Activated B cell treated with CpG ODN at 0.5 μM for 24 hours (primary cell): ENCODE results near the gene G3BP1. TPM values are rescaled to one million over a fixed set of nuclear protein-coding genes. Genes with fewer than 3 reads are reported as not detected.

ENCODE experiments used
- ATAC-seq: fragments of 200-7000 bp; cut with Tn5 transposase; one replicate; pipeline ENCODE4 v1.10.0; 2021; ENCODE audit warnings: low read depth, mild to moderate bottlenecking, moderate library complexity
- CTCF ChIA-PET: fragments of 350-600 bp; sonication (Branson Sonifier 250); formaldehyde crosslinking; loops from one replicate; lab custom pipeline; 2021; ENCODE audit warnings: antibody characterized with exemption; lab: Charles Lee
- POLR2A ChIA-PET: fragments of 350-600 bp; sonication (Branson Sonifier 250); formaldehyde crosslinking; loops from one replicate; lab custom pipeline; 2021; ENCODE audit warnings: antibody characterized with exemption; lab: Charles Lee
- DNase-seq: peaks from one replicate; pipeline ENCODE4 v3.0.0; 2022
- H3K27ac Mint-ChIP-seq: one replicate; pipeline ENCODE4 v1.8.0; 2020; ENCODE audit warnings: mixed read lengths
- H3K27me3 Mint-ChIP-seq: one replicate; pipeline ENCODE4 v1.8.0; 2021; ENCODE audit warnings: mixed read lengths
- H3K36me3 Mint-ChIP-seq: one replicate; pipeline ENCODE4 v1.8.0; 2021; ENCODE audit warnings: low read depth, mixed read lengths
- H3K4me1 Mint-ChIP-seq: one replicate; pipeline ENCODE4 v1.8.0; 2021; ENCODE audit warnings: mixed read lengths
- H3K4me3 Mint-ChIP-seq: one replicate; pipeline ENCODE4 v1.8.0; 2020; ENCODE audit warnings: mild to moderate bottlenecking, mixed read lengths
- H3K9me3 Mint-ChIP-seq: one replicate; pipeline ENCODE4 v1.8.0; 2020; ENCODE audit warnings: mixed read lengths
- CTCF ChIP-seq: fragments of 200-600 bp; IDR thresholded peaks from one replicate; pipeline ENCODE4 v1.8.0; 2022; ENCODE audit warnings: antibody characterized with exemption, mild to moderate bottlenecking
- intact Hi-C: fragments of 100-400 bp; cut with micrococcal nuclease; formaldehyde crosslinking; loops from one replicate; pipeline ENCODE4 v1.15.1; 2024
- total RNA-seq: library from RNA; stranded (reverse); gene quantifications from 2 replicates; pipeline ENCODE4 v1.2.3, GENCODE V29; 2022

The G3BP1 gene
- total RNA-seq, 1 donor from 2014 or later: 227 TPM

GRCh38 chr5:151784141-151784540 lies 12.4 kb downstream of the G3BP1 start:
- H3K36me3 Mint-ChIP-seq: peaks cover 46% of the 10 kb centered on the region
- DNase-seq (no peak), ATAC-seq (no peak)
- CTCF ChIA-PET: interaction anchor here (0.6 kb wide), 1 partner anchor 35 kb away, joined by 5 read pairs; no protein-coding TSS in a partner anchor
- no peak for TF ChIP-seq CTCF
- H3K27ac Mint-ChIP-seq: no peak overlapping the region
- H3K4me3 Mint-ChIP-seq: no peak overlapping the region
- POLR2A ChIA-PET: interaction anchor here (3.2 kb wide), 1 partner anchor 13 kb away, joined by 14 read pairs; the partner anchor contains the start of gene G3BP1
- intact Hi-C loops: no loop called here
- no peaks in the 10 kb centered on the region for H3K27me3 Mint-ChIP-seq
- peaks cover 59% of the 10 kb centered on the region for H3K4me1 Mint-ChIP-seq
- no peaks in the 10 kb centered on the region for H3K9me3 Mint-ChIP-seq

GRCh38 chr5:151786468-151786867 lies 14.7 kb downstream of the G3BP1 start:
- ChIA-PET CTCF (interaction anchor here (0.6 kb wide), 1 partner anchor 358 kb away, joined by 3 read pairs; no protein-coding TSS in a partner anchor), POLR2A (interaction anchor here (0.6 kb wide), 1 partner anchor 15 kb away, joined by 3 read pairs; the partner anchor contains the start of gene G3BP1)
- peaks cover 41% of the 10 kb centered on the region for H3K4me1 Mint-ChIP-seq
- H3K4me3 Mint-ChIP-seq: no peak overlapping the region
- no peaks in the 10 kb centered on the region for H3K27me3 Mint-ChIP-seq
- H3K27ac Mint-ChIP-seq: peak overlapping the region; percentile 61
- ATAC-seq: no peak
- TF ChIP-seq CTCF: no peak
- peaks cover 53% of the 10 kb centered on the region for H3K36me3 Mint-ChIP-seq
- no peaks in the 10 kb centered on the region for H3K9me3 Mint-ChIP-seq
- intact Hi-C loops: no loop called here
- DNase-seq: no peak

- Mint-ChIP-seq H3K36me3 (peaks cover 65% of the 10 kb centered on the region), H3K9me3 (no peaks in the 10 kb centered on the region), H3K4me1 (peaks cover 28% of the 10 kb centered on the region), H3K27me3 (no peaks in the 10 kb centered on the region), H3K4me3 (no peak overlapping the region), H3K27ac (no peak overlapping the region)
- CTCF ChIA-PET: no interaction called here
- ATAC-seq: no peak
- TF ChIP-seq CTCF: no peak
- DNase-seq: no peak
- intact Hi-C loops: loop anchor here (2.0 kb wide), 1 partner anchor 15 kb away; no protein-coding TSS in a partner anchor
- POLR2A ChIA-PET: interaction anchor here (0.7 kb wide), 1 partner anchor 17 kb away, joined by 3 read pairs; no protein-coding TSS in a partner anchor
These were observed 16.1 kb downstream of the G3BP1 start for GRCh38 chr5:151787817-151788216.

- Mint-ChIP-seq H3K27me3 (no peaks in the 10 kb centered on the region), H3K4me1 (no peaks in the 10 kb centered on the region), H3K36me3 (peaks cover 88% of the 10 kb centered on the region), H3K27ac (no peak overlapping the region), H3K4me3 (no peak overlapping the region), H3K9me3 (no peaks in the 10 kb centered on the region)
- DNase-seq (no peak), ATAC-seq (no peak)
- TF ChIP-seq CTCF: no peak
- POLR2A ChIA-PET: no interaction called here
- CTCF ChIA-PET: interaction anchor here (1.1 kb wide), 1 partner anchor 141 kb away, joined by 3 read pairs; no protein-coding TSS in a partner anchor
- intact Hi-C loops: no loop called here
These were observed 21.6 kb downstream of the G3BP1 start for GRCh38 chr5:151793358-151793757.

GRCh38 chr5:151795426-151795825 lies 23.7 kb downstream of the G3BP1 start:
- peaks cover 89% of the 10 kb centered on the region for H3K36me3 Mint-ChIP-seq

More at GRCh38 chr5:151795426-151795825, 23.7 kb downstream of the G3BP1 start:
- POLR2A ChIA-PET: no interaction called here
- no peak for TF ChIP-seq CTCF
- H3K9me3 Mint-ChIP-seq: no peaks in the 10 kb centered on the region
- no peaks in the 10 kb centered on the region for H3K27me3 Mint-ChIP-seq
- no peak overlapping the region for H3K27ac Mint-ChIP-seq
- intact Hi-C loops: no loop called here
- ATAC-seq (no peak), DNase-seq (no peak)
- no peak overlapping the region for H3K4me3 Mint-ChIP-seq
- H3K4me1 Mint-ChIP-seq: no peaks in the 10 kb centered on the region
- CTCF ChIA-PET: no interaction called here
